SH-SY5Y (cell line): Measurements from ENCODE around the gene RANGRF.

Source experiments
- GATA2 ChIP-seq: IDR thresholded peaks from 2 replicates; pipeline ENCODE4 v1.6.1; 2011; ENCODE audit warnings: mild to moderate bottlenecking, low read depth, low read length
- GATA3 ChIP-seq: IDR thresholded peaks from 2 replicates; pipeline ENCODE4 v1.6.1; 2011; ENCODE audit warnings: low read depth, mild to moderate bottlenecking, low read length, moderate library complexity

DNA sequence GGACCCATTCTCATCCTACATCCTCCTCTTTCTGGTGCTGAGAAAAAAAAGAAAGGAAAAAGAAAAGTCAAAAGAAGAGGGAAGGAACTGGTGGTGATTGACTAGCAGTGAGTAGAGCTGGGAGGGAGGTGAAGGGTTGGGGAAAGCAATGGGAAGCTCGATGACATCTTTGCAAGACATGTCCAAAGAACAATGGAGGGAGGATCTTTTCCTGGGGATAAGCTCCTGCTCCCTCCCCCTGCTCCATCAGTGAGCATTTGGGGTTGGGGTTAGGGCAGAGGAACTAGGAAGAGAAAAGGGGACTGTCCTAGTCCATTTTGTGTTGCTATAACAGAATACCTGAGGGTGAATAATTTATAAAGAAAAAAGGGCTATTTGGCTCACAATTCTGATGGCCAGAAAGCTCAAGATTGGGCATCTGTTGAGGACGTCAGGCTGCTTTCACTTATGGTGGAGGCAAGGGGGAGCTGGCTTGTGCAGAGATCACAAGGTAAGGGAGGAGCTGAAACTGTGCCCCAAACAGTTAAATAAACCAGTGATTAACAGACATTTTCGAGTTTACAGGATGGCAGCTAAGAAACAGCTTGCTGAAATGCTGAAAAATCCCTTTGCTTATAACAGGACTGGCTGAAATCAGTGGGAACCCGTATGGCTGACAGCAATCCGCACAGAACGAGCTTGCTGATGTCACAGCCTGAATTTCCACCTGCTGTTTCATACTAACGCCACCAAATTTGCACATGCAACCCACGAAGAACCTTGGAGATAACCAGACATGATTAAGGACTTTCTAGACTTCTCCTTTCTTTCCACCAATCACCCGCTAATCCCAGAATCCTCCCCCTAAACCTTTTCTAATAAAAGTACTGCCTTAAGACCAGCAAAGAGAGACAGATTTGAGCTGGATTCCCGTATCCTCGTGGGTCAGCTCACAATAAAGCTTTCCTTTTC is 49.6 kb downstream of the RANGRF start:
- no peak for TF ChIP-seq GATA3
- no peak for TF ChIP-seq GATA2
